ENCODE data around the gene GPR84.

The GPR84 gene

GRCh38 chr12:54375259-54375579 is 10.9 kb upstream of the GPR84 start:
- FAIRE-seq = no peak
- no peak for DNase-seq (ENCODE audit: insufficient read length, low spot score)

DNA sequence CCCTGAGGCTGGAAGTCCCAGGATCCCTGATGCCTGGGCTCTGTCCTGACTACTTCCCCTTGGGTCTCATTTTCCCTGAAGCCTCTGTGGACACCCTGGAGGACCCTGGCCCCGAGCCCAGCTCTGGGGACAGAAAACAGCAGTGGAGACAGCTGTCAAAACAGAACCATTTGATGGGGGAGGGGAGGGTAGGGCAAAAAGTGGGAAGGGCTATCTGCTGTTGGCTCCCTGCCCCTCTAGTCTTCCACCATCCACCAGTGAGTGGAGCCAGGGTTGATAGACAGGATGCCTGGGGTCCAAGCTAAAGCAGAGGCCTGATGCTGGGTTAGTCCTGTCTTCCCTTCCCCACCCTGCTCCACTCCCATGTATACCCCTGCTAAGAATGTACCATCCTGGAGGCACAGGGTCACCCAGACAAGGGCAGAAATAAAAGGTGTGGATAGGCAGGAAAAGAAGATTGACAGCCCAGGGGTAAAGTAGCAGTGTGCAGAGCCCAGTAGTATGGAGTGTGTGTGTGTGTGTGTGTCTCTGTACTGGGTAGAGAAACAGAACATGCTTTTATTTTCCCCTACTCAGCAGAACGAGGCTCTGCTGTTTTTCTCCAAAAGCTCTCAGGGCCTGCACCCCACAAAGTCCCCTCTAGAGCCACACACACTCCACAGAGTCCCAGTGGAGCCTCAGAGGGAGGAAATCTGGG is 10.4 kb upstream of the GPR84 start:
- FAIRE-seq = no peak
- DNase-seq (ENCODE audit: insufficient read length, low spot score) = no peak

DNA sequence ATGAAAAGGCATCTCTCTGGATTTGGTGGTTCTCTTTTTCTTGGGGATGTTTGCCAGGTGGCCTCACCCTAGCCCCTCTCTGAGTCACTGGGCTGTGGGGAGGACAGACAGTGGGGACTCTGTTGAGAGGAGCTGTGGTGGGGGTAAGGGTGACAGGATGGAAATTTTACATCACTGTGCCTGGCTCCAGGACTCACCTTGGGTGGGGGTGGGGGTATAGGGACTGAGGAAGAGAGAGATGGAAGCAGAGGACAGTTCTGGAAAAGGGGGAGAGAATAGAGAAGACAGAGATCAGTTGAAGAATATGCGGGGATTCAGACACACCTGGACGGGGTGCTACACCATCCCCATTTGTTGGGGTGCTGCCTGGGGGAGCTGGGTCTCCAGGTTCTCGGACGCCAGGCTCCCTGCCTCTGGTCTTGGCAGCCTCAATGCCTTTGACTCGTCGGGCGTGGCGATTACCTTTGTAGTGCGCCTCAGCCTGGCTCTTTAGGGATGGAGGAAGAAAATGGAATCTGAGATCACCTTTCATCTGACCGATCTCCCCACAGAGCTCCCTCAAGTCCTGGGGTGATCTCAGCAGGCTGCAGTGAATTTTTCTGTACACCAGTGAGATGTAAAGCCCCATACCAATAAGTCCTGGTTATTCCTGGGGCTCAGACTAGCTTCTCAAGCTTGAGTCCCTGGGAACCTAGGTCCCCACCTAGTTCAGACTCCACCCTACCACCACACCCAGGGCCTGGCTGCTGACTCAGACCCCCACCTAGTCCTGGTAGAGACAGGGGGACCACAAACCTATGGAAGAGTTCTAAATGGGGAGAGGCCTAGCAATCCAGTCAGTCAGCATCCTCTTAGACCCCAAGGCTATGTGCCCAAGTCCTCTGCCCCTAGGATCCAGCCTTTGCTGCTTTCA is 9.6 kb upstream of the GPR84 start:
- FAIRE-seq = no peak
- no peak for DNase-seq (ENCODE audit: insufficient read length, low spot score)

GRCh38 chr12:54372113-54372806 is 8.0 kb upstream of the GPR84 start:
- DNase-seq (ENCODE audit: insufficient read length, low spot score) = no peak
- no peak for FAIRE-seq

DNA sequence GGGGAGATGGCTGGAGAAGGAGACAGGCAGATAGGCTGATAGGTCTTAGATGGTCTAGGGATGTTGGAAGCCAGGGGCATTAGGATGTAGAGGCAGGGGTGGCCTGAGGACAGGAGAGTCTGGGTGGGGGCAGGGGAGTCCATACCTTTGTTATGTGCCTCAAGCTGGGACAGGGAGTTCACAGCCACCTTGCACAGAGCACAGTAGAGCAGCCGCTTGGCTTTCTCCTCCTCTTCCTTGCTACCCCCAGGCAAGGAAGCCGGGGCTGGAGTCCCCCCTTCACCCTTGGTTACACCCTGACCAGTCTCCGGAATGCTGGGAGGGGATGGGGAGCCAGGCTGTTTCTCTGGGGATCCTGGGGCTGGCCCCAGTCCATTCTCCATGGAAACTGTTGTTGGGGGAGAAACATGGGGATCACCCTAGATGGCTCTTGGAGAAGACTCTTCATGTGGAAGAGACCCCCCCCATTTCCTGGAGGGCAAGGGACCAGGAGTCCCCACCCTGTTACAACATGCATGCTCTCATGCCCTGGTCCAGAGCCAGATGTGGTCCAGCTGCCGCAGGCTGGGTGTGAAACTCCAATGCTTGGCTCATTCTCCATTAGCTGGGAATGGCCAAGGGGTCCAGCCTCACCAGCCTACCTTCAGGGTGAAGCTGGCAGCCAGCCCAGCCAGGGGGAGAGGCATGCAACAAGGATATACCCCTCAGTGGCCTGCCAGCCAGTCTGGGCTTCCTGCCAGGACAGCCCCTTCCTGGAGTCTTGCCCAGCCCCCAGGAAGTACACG is 7.2 kb upstream of the GPR84 start:
- FAIRE-seq (no peak), DNase-seq (ENCODE audit: insufficient read length, low spot score) (no peak)

GRCh38 chr12:54370171-54370730 is 6.0 kb upstream of the GPR84 start:
- peak; percentile 20 for FAIRE-seq
- DNase-seq (ENCODE audit: insufficient read length, low spot score) = peak; percentile 82

DNA sequence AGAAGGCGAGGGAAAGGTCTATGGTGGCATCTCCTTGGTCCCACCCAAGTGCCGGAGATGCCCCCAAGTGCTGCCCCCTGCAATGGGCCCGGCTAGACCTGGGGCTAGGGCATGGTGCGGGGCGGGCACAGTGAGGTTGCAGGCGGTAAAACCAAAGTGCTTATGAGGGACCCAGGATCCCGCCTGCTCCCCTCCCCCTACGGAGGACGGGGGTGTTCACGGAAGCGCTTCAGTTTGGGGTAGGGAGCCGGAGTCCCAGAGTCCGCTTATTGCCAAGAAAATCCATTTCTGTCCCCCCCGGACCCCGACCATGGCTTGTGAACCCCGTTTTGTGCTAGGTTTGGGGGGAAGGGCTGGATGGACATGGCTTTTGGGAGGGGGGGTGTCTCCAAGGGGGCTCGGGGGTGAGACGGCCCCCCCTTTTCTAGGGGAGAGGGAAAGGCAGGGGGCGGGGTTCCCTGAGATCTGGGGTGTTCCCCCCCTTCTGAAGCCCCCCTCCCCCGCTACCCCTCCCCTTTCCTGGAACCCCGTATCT is 5.4 kb upstream of the GPR84 start:
- no peak for DNase-seq (ENCODE audit: insufficient read length, low spot score)
- FAIRE-seq = no peak

DNA sequence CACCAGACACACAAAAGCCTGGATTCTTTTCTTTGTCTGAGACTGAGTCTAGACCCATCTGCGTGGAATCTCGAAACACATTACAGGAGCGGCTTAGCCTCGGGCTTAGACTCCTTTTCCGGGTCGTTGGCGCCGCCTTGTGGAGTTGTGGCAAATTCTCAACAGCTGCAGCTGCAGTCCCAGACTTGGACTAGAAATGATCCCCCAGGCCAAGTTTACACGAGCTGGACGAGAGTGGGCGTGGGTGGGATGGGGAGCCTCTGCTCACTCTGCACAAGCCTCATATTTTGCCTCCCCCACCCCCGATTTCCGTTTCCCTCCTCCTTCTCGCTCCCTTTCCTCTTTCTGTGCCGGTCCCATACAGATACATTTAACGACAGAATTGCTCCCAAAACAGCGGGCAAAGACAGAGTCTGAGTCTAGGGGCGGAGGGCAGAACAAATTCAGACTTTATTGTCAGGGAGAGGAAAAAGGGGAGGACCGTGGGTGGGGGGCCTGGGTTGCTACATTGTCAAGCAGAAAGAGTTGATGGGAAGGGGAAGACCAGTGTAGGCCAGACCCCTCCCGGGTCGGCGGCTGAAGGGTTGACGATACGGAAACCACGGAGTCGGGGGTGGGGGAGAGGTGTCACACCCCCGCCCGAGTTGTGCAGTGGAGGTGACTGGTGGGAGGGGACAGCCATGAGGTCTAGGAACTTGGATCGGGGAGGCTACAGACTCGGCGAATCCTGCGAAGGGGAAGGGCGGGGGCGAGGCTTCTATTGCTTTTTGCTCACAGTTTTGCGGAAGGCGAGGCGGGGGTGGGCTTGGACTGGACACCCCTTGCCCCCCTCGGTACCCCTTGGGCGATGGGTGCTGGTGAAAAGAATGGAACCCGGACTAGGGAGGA is 4.7 kb upstream of the GPR84 start:
- no peak for FAIRE-seq
- peak; percentile 79 for DNase-seq (ENCODE audit: insufficient read length, low spot score)

DNA sequence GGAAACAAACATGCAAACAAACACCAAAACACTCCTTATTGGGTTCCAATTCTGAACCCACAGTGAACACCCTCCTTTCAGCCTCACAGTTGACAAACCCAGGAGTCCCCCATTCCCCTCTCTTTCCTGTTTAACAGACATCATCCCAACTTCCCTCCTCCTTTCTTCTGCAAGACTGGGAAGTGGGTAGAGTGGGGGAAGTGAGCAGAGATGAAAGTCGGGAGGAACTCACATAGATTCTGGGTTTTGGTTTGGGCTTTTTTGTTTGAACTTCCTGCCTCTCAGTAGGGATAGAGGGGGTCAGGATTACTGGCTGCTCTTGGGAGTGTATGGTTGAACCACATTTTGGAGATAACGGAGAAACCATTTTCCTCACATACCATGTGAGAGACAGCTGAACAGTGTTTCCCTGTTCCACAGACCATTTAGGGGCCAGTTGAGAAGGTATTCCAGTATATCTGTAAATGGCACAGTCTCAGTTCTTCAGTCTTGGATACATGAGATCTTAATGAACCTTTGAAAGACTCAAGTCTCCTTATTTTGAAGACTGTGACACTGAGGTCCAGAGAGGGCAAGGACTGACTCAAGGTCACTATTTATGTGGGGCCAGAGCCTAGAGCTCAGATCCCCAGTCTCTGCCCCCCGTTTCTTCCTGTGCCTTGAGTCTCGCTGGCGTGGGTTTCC is 3.9 kb upstream of the GPR84 start:
- FAIRE-seq (no peak), DNase-seq (ENCODE audit: insufficient read length, low spot score) (no peak)

- DNase-seq (ENCODE audit: insufficient read length, low spot score) (no peak), FAIRE-seq (no peak)
These were observed 668 bp downstream of the GPR84 start for GRCh38 chr12:54363618-54364017.

- no peak for FAIRE-seq
- DNase-seq (ENCODE audit: insufficient read length, low spot score) = no peak
These were observed 1.2 kb downstream of the GPR84 start for GRCh38 chr12:54363047-54363446.

DNA sequence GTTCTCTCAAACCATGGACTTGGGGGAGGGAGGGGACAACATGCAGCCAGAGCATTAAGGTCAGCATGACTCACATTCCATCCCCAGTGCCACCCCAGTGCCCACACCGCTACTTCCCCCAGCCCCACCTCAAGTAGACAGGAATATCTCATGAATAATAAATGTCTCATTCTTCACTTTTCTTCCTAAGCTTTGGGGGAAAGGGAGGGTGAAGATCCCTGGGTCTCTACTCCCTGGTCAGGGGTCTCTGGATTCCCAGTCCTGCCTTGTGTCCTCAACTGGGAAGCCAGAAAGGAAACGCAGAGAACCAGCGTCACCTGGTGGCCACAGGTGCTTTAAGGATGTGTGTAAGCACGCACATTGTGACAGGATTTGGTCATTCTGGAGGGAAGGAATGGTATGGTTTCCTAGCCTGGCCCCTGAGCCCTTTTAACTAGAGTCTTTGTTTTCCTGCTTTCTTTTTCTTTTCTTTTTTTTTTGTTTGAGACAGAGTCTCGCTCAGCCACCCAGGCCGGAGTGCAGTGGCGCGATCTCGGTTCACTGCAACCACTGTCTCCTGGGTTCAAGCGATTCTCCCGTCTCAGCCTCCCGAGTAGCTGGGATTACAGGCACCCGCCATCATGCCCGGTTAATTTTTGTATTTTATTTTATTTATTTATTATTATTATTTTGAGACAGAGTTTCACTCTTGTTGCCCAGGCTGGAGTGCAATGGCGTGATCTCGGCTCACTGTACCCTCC is 3.4 kb downstream of the GPR84 start:
- FAIRE-seq = peak; percentile 33
- peak; percentile 67 for DNase-seq (ENCODE audit: insufficient read length, low spot score)

DNA sequence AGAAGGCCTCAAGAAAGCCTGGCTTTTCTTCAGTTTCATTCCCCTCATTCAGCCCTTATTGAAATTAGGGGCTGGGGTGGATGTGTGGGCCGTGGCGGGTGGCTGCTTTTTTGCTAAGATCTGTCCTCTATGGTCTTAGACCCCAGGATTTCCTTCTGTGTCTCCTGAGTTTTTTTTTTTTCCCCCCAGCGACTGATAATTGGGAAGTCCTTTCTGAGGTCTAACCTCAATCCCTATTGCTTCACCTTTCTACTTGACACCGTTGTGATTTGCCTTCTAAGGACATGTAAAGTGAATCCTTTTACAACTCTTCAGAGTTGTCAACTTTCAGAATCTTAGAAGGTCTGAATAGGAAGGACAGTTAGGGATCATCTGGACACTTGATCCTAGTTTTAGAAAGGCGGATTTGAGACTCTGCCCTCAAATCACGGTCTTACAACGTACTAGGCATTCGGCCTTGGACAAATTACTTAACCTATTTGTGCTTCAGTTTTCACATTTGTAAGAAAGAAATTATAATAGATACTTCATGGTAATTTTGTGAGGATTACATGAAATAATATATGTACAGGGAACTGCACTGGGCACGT is 4.4 kb downstream of the GPR84 start:
- DNase-seq (ENCODE audit: insufficient read length, low spot score) (no peak), FAIRE-seq (no peak)

DNA sequence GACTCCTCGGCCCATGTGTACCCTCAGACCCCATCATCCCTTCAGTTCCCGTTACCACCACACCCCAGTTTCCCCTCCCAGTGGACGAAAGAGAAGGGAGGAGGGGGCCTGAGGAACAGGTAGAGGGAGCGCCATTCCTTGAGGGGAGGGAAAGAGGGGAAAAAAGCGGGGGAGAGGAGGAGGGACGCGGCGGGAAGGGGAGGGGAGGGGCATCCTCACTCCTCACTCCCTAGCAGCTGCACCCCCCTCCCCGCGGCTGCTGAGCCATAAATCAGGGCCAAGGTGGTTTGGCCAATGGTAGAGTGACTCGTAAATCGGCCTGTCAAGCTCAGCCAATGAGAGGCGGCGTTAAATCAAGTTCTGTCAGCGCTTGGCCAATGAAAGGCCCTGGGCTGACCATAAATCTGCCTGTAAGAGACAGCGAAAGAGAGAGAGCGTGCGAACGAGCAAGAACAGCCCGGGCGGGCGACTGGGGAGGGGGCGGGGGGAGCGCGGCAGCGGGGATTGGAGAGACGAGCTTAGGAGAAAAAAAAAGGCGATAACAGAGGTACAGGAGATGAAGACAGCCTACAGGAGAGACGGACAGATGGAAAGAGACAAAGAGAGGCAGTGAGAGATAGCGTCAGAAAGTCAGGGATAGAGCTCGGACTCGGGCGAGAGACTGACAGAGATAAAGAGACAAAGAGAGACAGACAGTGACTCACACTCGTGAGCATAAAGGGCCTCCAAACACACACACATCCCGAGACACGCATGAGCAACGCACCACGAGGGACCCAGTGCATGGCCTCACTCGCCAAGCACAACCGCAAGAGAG is 5.1 kb downstream of the GPR84 start:
- DNase-seq (ENCODE audit: insufficient read length, low spot score) (peak; percentile 96), FAIRE-seq (peak; percentile 88)

- DNase-seq (ENCODE audit: insufficient read length, low spot score) (no peak), FAIRE-seq (no peak)
These were observed 5.9 kb downstream of the GPR84 start for GRCh38 chr12:54358191-54358944.
